ENCODE results near the gene RPS3A. TPM values are rescaled to one million over a fixed set of nuclear protein-coding genes. Genes with fewer than 3 reads are reported as not detected.

RPS3A gene
- total and polyA plus RNA-seq, 12 donors = 1,018 to 2,884 (median 1,601) TPM

GRCh38 chr4:151114338-151114737 lies 14.9 kb downstream of the RPS3A start:
- TF ChIP-seq POLR2A (IDR thresholded peaks at IDR 0.05) (no peak), CTCF (IDR thresholded peaks at IDR 0.05) (no peak)
- Histone ChIP-seq H3K4me1 (replicated peaks in 1 of 2) (peaks cover 0 to 5% of the 10 kb centered on the region in 2 donors), H3K27ac (no peak overlapping the region), H3K27me3 (no peaks in the 10 kb centered on the region), H3K9me3 (replicated peaks in 1 of 3) (no peaks in the 10 kb centered on the region), H3K36me3 (replicated peaks in 1 of 2) (peaks cover 0 to 3% of the 10 kb centered on the region in 2 donors), H3K4me3 (no peak overlapping the region)
- DNase-seq = no peak
- 50 to 63% (median 58%) methylated on average over 2 to 3 of the region's 3 CpGs for WGBS, 4 donors
- intact Hi-C loops (cut with DNase I) = no loop called here

GRCh38 chr4:151114986-151115385 lies 15.6 kb downstream of the RPS3A start:
- TF ChIP-seq CTCF (IDR thresholded peaks at IDR 0.05) = no peak
- no peak for TF ChIP-seq POLR2A (IDR thresholded peaks at IDR 0.05)
- DNase-seq = no peak
- intact Hi-C loops (cut with DNase I) = loop anchor here in 1 of 2 donors (5.0 kb wide), 1 partner anchor 247 kb away; no protein-coding TSS in a partner anchor
- Histone ChIP-seq H3K4me3 (no peak overlapping the region), H3K4me1 (replicated peaks in 1 of 2) (peaks cover 0 to 5% of the 10 kb centered on the region in 2 donors), H3K36me3 (replicated peaks in 1 of 2) (peaks cover 0 to 3% of the 10 kb centered on the region in 2 donors), H3K27ac (peak overlapping the region in 1 of 5 donors; percentile 23), H3K27me3 (no peaks in the 10 kb centered on the region), H3K9me3 (replicated peaks in 1 of 3) (no peaks in the 10 kb centered on the region)
- 68 to 79% (median 77%) methylated on average over 5 of the region's 5 CpGs for WGBS, 4 donors

- TF ChIP-seq CTCF (IDR thresholded peaks at IDR 0.05) (peak; percentile 56 to 81 (median 74)), POLR2A (IDR thresholded peaks at IDR 0.05) (no peak)
Observed at GRCh38 chr4:151117371-151117962, 18.0 kb downstream of the RPS3A start.

GRCh38 chr4:151129796-151130195 lies 30.4 kb downstream of the RPS3A start:
- WGBS, 4 donors = 80 to 92% (median 86%) methylated on average over 1 of the region's 1 CpG
- peaks cover 0 to 24% of the 10 kb centered on the region in 2 donors for H3K36me3 ChIP-seq (replicated peaks in 1 of 2)
- TF ChIP-seq POLR2A (IDR thresholded peaks at IDR 0.05) (no peak), CTCF (IDR thresholded peaks at IDR 0.05) (no peak)
- no peaks in the 10 kb centered on the region for H3K4me1 ChIP-seq (replicated peaks in 1 of 2)
- H3K9me3 ChIP-seq (replicated peaks in 1 of 3) = no peaks in the 10 kb centered on the region
- no peak for DNase-seq
- intact Hi-C loops (cut with DNase I) = no loop called here
- H3K27ac ChIP-seq = no peak overlapping the region
- H3K4me3 ChIP-seq = no peak overlapping the region
- no peaks in the 10 kb centered on the region for H3K27me3 ChIP-seq

More at GRCh38 chr4:151117371-151117962, 18.0 kb downstream of the RPS3A start:
- Histone ChIP-seq H3K27ac (no peak overlapping the region), H3K4me3 (no peak overlapping the region), H3K27me3 (no peaks in the 10 kb centered on the region), H3K36me3 (replicated peaks in 1 of 2) (peaks cover 0 to 4% of the 10 kb centered on the region in 2 donors), H3K9me3 (replicated peaks in 1 of 3) (no peaks in the 10 kb centered on the region), H3K4me1 (replicated peaks in 1 of 2) (peaks cover 0 to 5% of the 10 kb centered on the region in 2 donors)
- 24 to 39% (median 32%) methylated on average over 10 to 14 of the region's 14 CpGs for WGBS, 4 donors
- DNase-seq = peak; percentile 63 to 88 (median 69)
- intact Hi-C loops (cut with DNase I) = loop anchor here in 1 of 2 donors (5.0 kb wide), 1 partner anchor 245 kb away; no protein-coding TSS in a partner anchor
